SK-N-MC (cell line): ENCODE data around the gene TTC29.

ENCODE experiments used
- DNase-seq: peaks from one replicate; pipeline ENCODE4 v3.0.0-alpha.2; 2011; ENCODE audit warnings: low read depth, low spot score
- H3K27ac ChIP-seq: fragments of 200-600 bp; sonication (generic); 2 replicates; pipeline ENCODE4 v1.5.1; 2016; ENCODE audit warnings: mixed run types
- H3K36me3 ChIP-seq: fragments of 200-600 bp; sonication (generic); 2 replicates; pipeline ENCODE4 v1.6.1; 2017; ENCODE audit warnings: antibody characterized with exemption, low read length, mixed read lengths; ENCODE audit not compliant: insufficient read depth
- H3K4me3 ChIP-seq: fragments of 200-600 bp; sonication (generic); 2 replicates; pipeline ENCODE4 v1.5.1; 2016
- H3K9ac ChIP-seq: fragments of 200-600 bp; sonication (generic); 2 replicates; pipeline ENCODE4 v1.8.0; 2017; ENCODE audit warnings: mixed run types, mixed read lengths; ENCODE audit not compliant: insufficient read length
- H3K9me3 ChIP-seq: fragments of 200-600 bp; sonication (generic); 2 replicates; pipeline ENCODE4 v1.6.1; 2017; ENCODE audit warnings: low read depth, mild to moderate bottlenecking, antibody characterized with exemption, low read length, moderate library complexity, mixed read lengths
- EZH2 ChIP-seq: fragments of 200-600 bp; sonication (generic); IDR thresholded peaks from one replicate; pipeline ENCODE4 v1.6.1; 2017; ENCODE audit warnings: antibody characterized with exemption
- FOXP2 ChIP-seq: optimal IDR thresholded peaks from 2 replicates; pipeline ENCODE3; 2011; ENCODE audit warnings: mild to moderate bottlenecking, moderate library complexity; ENCODE audit not compliant: insufficient read depth; ENCODE audit errors: extremely low read length, control extremely low read depth
- POLR2AphosphoS5 ChIP-seq: IDR thresholded peaks from 2 replicates; pipeline ENCODE4 v1.6.1; 2012; ENCODE audit warnings: mild to moderate bottlenecking, low read depth, low read length, borderline replicate concordance

TTC29 gene

GRCh38 chr4:146945556-146946374, at the start of gene TTC29:
TSS of gene TTC29 (minus strand) at chr4:146945864. CDS start at chr4:146939895, 5,969 bp downstream.
- Histone ChIP-seq H3K4me3 (peak within 1 kb of the TSS; percentile 79), H3K9ac (peak within 1 kb of the TSS; percentile 58), H3K27ac (no peak within 1 kb of the TSS), H3K9me3 (no peaks in the 10 kb centered on the region), H3K36me3 (no peaks in the 10 kb centered on the region)
- TF ChIP-seq POLR2AphosphoS5 = no peak
- TF ChIP-seq EZH2 = no peak
- no peak for TF ChIP-seq FOXP2
- no peak for DNase-seq

DNA sequence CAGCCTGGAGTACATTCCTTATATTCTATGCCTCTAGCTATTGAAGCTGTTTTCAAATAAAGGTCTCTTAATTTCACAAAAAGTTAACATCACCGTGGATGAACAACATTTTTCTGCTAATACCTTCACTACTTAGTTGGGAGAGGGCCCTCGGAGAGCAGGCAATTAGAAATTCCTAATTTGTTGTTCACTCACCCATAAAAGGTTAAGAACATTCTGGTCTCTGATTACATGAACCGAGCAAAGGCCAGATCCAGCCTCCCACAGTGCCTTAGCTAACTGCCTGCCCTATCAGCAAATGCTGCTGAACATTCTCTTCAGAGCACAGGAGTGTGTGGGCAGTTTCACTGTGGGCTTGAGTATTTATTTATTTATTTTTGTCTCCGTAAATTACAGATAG, 36.0 kb upstream of the TTC29 start:
- no peak for DNase-seq
- H3K27ac ChIP-seq = peak overlapping the region; percentile 65; the same call in 1 of the 2 replicates
- TF ChIP-seq EZH2 (no peak), POLR2AphosphoS5 (no peak), FOXP2 (no peak)
- no peaks in the 10 kb centered on the region for H3K36me3 ChIP-seq
- H3K9me3 ChIP-seq = no peaks in the 10 kb centered on the region; the same call in 1 of the 2 replicates
- H3K4me3 ChIP-seq = peak overlapping the region; percentile 16; the same call in 1 of the 2 replicates
- no peak overlapping the region for H3K9ac ChIP-seq

DNA sequence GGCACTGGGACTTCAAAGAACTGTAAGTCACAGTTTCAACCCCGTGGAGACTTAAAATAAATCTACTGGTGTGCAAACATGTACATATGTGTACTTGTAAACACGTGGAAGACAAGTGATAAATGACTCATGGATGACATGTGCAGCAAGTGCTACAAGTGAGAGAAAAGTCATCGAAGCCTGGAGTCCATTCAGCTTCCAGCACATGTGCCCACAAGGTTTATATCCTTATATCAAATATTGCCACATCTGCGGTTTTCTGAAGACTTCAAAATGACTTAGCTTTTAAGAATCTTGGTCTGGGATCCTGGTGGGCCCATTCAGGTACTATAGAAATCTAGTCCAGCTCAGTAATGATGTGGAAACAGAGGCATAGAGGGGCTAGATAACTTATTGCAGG, 33.0 kb upstream of the TTC29 start:
- H3K9me3 ChIP-seq = no peaks in the 10 kb centered on the region; the same call in 1 of the 2 replicates
- DNase-seq = no peak
- no peak overlapping the region for H3K9ac ChIP-seq
- no peaks in the 10 kb centered on the region for H3K36me3 ChIP-seq
- H3K27ac ChIP-seq = no peak overlapping the region
- no peak for TF ChIP-seq POLR2AphosphoS5
- TF ChIP-seq FOXP2 = no peak
- TF ChIP-seq EZH2 = no peak
- no peak overlapping the region for H3K4me3 ChIP-seq

DNA sequence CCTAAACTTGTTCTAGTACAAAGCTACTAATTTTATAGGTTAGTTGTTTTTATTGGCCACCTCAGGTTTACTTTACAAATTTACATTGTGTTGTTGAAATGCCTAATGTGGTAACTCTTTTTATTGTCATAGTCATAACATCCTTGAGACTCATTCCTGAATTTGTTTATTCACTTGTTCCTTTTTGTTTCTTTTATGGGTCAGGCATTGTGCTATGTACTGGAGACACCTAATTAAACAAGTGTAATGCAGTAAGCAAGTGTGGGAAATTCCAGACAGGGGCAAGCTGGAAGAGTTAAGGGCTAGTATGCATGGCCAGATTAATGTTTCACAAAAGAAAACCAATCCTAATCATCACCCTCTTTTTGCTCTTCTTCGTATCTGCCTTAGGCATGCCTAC, 30.5 kb upstream of the TTC29 start:
- Histone ChIP-seq H3K36me3 (no peaks in the 10 kb centered on the region), H3K9me3 (no peaks in the 10 kb centered on the region), H3K4me3 (no peak overlapping the region), H3K9ac (no peak overlapping the region), H3K27ac (no peak overlapping the region)
- TF ChIP-seq FOXP2 (no peak), POLR2AphosphoS5 (no peak), EZH2 (no peak)
- DNase-seq = no peak

- DNase-seq = no peak
- no peak overlapping the region for H3K4me3 ChIP-seq
- no peak overlapping the region for H3K27ac ChIP-seq
- no peak overlapping the region for H3K9ac ChIP-seq
- TF ChIP-seq EZH2 = no peak
- no peak for TF ChIP-seq FOXP2
- TF ChIP-seq POLR2AphosphoS5 = no peak
- H3K36me3 ChIP-seq = no peaks in the 10 kb centered on the region
- no peaks in the 10 kb centered on the region for H3K9me3 ChIP-seq
Observed at GRCh38 chr4:146975527-146975926, 29.9 kb upstream of the TTC29 start.

DNA sequence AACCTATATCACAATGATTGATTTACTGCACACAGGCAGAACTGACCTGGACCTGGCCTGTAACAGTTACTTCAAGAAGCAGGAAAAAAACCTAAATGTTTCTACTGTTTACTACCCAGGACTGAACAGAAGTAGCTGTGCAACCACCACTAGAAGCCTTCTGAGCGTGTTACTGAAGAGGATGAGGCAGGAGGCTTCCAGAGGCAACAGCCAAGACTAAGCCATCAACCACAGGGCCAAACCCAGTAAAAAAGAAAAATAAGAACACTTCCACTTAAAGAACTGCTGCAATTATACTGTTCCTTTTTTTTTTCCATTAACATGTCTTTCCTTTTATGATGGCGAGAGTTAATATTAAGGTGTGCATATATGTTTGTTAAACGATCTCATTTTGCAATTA, 29.4 kb upstream of the TTC29 start:
- no peak for DNase-seq
- Histone ChIP-seq H3K4me3 (no peak overlapping the region), H3K9me3 (no peaks in the 10 kb centered on the region), H3K36me3 (no peaks in the 10 kb centered on the region), H3K27ac (no peak overlapping the region), H3K9ac (no peak overlapping the region)
- TF ChIP-seq EZH2 (no peak), POLR2AphosphoS5 (no peak), FOXP2 (no peak)

DNA sequence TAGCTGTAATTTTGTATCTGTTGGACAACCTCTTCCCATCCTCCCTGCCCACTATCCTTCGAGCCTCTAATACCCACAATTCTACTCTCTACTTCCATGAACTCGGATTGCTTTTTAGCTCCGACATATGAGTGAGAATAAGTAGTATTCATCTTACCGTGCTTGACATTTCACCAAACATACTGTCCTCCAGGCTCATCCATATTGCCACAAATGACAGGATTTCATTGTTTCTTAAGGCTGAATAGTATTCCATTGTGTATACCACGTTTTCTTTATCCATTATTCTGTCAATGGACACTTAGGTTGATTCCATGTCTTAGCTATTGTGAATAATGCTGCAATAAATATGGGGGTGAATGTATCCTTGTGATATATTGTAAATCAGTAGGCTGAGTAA, 26.4 kb upstream of the TTC29 start:
- TF ChIP-seq POLR2AphosphoS5 (no peak), EZH2 (no peak), FOXP2 (no peak)

DNA sequence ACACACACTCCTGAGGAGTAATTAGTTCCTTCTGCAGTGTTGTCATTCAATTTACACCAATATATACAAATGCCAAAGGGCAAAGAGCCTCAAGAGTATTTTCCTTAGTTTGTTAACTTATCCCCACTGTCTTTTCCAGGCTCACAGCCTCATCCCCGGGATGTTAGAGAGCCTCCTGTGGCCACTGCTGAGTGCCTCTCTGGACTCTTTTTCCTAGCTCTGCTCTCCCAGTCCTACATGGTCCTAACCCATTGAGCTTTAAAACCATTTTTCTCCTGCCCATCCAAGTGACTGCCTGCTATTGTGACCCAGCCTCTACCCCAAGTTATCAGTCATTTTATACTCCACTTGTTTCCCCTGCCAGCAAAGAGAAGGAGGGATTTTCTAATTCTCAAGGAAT, 23.5 kb upstream of the TTC29 start:
- DNase-seq = no peak
- TF ChIP-seq POLR2AphosphoS5 = no peak
- Histone ChIP-seq H3K9ac (no peak overlapping the region), H3K4me3 (no peak overlapping the region), H3K27ac (no peak overlapping the region), H3K9me3 (no peaks in the 10 kb centered on the region), H3K36me3 (no peaks in the 10 kb centered on the region)

More for the DNA sequence above, 26.4 kb upstream of the TTC29 start:
- no peak overlapping the region for H3K4me3 ChIP-seq
- H3K27ac ChIP-seq = no peak overlapping the region
- no peak for DNase-seq
- H3K9ac ChIP-seq = no peak overlapping the region
- no peaks in the 10 kb centered on the region for H3K36me3 ChIP-seq
- no peaks in the 10 kb centered on the region for H3K9me3 ChIP-seq
